Endometrial microvascular endothelial cells (primary cell): Measurements from ENCODE around the gene RNF152. TPM values are rescaled to one million over a fixed set of nuclear protein-coding genes. Genes with fewer than 3 reads are reported as not detected.
"Not testable (repeated sequence)": the region's sequence is repeated elsewhere in the genome, so short reads cannot be mapped to it uniquely, and the experiment has no call there.

Source experiments
- in situ Hi-C: cut with HindIII; loops from 2 replicates; pipeline ENCODE4 v1.10.0; 2017; ENCODE audit warnings: low sequenced_read_pairs, low pct_unique_long_range_greater_than_20kb; ENCODE audit errors: inconsistent ontology term
- total RNA-seq: library from RNA; depleted of rRNA; stranded (reverse); fragments of >200 nt; gene quantifications from one replicate; pipeline ENCODE4 v1.2.3, GENCODE V29; 2015; ENCODE audit errors: inconsistent ontology term

RNF152 gene
- total RNA-seq, 1 donor from 2014 or later: 17.1 TPM

DNA sequence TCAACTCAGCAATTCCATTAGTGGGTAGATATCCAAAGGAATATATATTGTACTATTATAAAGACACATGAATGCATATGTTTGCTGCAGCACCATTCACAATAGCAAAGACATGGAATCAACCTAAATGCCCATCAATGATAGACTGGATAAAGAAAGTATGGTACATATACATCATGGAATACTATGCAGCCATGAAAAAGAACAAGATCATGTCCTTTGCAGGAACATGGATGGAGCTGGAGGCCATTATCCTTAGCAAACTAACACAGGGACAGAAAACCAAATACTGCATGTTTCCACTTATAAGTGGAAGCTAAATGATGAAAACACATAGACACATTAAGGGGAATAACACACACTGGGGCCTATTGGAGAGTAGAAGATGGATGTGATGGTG is 116.6 kb downstream of the RNF152 start:
- in situ Hi-C loops: not testable (repeated sequence)

- in situ Hi-C loops: no loop called here
Observed at GRCh38 chr18:61774846-61775245, 118.0 kb downstream of the RNF152 start.

DNA sequence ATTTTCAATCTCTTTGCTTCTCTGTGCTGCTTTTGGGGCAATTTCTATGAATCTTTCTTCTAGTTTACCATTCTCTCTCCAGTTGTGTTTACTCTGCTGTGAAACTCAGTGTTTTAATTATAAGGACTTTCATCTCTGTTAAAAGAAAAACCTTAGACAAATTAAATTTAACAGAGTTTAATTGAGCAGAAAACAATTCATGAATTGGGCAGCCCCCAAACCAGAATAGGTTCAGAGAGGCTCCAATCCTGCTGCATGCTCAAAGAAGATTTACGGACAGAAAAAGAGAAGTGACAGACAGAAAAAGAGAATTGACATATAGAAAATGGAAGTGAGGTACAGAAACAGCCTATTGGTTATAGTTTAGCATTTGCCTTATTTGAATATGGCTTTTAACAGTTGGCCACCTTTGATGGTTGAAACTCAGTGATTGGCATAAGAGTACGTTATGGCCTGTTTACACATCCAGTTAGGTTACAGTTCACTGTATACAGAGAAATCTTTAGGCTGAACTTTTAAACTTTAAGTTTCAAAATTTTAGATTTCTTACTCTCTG is 120.4 kb downstream of the RNF152 start:
- in situ Hi-C loops: no loop called here

- in situ Hi-C loops: no loop called here
Observed at GRCh38 chr18:61771861-61772260, 120.9 kb downstream of the RNF152 start.

DNA sequence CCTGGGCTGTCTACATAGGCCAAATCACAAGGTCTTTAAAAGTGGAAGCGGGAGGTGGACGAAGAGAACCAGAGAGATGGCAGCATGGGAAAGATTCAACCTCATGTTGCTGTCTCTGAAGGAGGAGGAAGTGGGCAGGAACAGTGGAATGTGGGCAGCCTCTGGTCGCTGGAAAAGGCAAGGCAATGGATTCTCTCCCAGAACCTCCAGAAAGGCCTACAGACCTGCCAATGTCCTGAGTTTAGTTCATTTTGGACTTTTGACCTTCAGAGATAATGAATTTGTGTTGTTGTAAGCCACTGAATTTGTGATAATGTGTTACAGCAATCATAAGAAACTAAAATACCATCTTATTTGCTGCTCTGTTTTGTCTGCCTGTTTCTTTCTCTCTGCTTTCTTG is 122.5 kb downstream of the RNF152 start:
- in situ Hi-C loops: no loop called here

DNA sequence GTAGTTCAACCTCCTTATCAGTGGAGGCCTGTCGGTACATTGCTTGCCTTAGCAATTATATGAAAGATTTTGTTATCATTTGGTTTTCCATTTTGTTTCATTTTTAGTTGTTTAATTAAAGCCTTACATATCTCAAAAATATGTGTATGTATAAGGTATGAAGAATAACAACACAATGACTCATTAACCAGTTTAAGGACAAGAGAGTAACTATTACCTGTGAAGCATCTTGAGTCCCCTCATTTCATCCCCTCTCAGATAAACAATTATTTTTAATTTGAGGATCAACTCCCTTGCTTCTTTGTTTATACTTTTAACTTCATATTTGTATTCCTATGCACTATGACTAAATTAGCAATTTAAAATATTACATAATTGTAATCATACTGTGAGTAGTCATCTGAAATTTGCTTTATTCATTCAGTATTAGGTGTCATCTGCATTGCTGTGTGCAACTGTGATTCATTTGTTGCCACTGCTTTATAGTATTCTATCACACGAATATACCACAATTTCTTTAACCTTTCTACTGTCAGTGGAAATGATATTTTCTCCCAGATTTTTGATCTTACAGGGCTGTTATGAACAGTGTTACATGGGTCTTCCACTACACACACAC is 126.4 kb downstream of the RNF152 start:
- in situ Hi-C loops: no loop called here

- in situ Hi-C loops: no loop called here
Observed at GRCh38 chr18:61765097-61765496, 127.7 kb downstream of the RNF152 start.

- in situ Hi-C loops: no loop called here
Observed at GRCh38 chr18:61764381-61764780, 128.4 kb downstream of the RNF152 start.

DNA sequence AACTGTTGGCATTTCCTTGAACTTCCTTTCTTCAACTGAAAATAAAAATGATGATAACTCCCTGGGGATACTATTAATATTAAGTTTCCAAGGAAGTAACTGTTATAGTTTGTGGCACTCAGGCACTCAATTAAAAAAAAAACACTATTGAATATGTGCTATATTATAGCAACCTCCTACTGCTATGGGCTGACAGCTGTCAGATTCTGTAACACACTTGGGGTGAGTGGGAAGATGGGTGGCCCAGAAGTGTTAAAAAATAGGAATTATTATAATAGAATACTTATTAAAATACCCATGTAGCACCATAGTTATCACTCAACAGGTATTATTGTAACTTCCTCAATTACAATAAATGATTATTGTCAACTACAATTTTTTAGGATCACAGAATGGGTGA is 130.9 kb downstream of the RNF152 start:
- in situ Hi-C loops: no loop called here
